Activated naive CD8-positive, alpha-beta T cell treated with anti-CD3 and anti-CD28 coated beads, Interleukin-2, amount 50 U/mL, for 16 hours (primary cell): ENCODE results near the gene MANEA.
A peak's percentile ranks its signal among the peaks of the same experiment; 100 is the strongest.
"Not testable (repeated sequence)": the region's sequence is repeated elsewhere in the genome, so short reads cannot be mapped to it uniquely, and the experiment has no call there.

Experiments used
- DNase-seq: peaks from one replicate; pipeline ENCODE4 v3.0.0-alpha.2; 2020; ENCODE audit warnings: low read depth, low spot score

Gene MANEA, protein sequence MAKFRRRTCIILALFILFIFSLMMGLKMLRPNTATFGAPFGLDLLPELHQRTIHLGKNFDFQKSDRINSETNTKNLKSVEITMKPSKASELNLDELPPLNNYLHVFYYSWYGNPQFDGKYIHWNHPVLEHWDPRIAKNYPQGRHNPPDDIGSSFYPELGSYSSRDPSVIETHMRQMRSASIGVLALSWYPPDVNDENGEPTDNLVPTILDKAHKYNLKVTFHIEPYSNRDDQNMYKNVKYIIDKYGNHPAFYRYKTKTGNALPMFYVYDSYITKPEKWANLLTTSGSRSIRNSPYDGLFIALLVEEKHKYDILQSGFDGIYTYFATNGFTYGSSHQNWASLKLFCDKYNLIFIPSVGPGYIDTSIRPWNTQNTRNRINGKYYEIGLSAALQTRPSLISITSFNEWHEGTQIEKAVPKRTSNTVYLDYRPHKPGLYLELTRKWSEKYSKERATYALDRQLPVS

DNA sequence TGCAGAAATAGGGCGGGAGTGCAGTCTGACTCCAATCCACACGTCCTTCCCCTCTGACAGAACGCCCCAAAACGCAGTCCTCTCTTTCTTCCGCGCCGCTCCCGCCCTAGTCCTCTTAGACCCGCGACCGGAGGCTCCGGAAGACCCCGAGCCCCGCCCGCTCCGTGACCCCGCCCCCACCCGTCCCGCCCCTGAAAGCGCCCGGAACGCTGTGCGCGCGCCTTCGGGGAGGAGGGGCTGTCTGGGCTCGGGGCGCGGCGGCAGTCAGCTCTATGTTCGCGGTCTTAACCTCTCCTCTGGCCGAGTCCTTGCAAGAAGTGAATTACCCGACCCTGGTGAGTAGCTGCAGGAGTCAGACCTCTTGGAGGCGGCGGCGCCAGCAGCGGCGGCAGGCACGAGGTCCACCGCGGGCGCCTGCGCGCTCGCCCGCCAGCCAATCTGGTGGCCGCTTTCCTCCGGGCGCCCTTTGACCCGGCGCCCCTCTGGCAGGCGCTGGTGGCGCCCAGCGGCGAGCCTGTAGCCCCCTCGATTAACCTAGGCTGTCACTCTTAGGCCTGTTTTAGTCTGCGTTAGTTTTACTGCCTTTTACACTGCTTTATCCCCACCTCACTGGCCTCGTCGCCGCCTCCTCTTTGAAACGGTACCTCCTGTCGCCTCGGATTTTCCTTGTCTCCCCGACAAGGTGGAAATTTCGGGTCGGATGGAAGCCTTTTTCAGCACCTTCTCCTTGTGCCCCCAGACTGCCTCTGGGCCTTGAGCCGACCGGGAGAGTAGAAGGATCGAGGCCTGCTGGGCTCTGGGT, at the start of gene MANEA:
TSS of gene MANEA (plus strand) at position 232 of the 802 bp plus-strand sequence. CDS start 8,905 bp downstream, outside the sequence.
- DNase-seq = peak; percentile 44

GRCh38 chr6:95529762-95530161, 47.6 kb upstream of the MANEA start:
- no peak for DNase-seq

- DNase-seq = no peak
Measured at GRCh38 chr6:95530176-95530819, 47.0 kb upstream of the MANEA start.

DNA sequence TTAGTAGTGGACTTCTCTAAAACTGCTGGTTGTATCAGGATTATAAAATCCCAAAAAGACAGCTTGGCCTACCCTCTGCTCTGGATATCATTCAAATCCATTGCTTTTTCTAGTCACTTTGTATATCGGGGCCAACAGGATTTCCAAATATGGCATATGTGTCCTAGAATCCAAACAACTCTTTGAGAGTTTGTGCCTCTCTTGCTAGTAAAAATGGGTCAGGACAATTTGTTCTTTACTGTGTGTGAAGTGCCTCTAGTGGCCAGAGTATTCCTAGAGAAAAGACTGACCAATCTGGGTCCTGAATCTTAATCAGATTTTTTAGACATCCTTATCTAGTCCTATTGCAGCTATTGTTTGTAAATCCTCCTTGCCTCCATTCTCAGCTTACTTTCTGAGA, 33.5 kb upstream of the MANEA start:
- no peak for DNase-seq

DNA sequence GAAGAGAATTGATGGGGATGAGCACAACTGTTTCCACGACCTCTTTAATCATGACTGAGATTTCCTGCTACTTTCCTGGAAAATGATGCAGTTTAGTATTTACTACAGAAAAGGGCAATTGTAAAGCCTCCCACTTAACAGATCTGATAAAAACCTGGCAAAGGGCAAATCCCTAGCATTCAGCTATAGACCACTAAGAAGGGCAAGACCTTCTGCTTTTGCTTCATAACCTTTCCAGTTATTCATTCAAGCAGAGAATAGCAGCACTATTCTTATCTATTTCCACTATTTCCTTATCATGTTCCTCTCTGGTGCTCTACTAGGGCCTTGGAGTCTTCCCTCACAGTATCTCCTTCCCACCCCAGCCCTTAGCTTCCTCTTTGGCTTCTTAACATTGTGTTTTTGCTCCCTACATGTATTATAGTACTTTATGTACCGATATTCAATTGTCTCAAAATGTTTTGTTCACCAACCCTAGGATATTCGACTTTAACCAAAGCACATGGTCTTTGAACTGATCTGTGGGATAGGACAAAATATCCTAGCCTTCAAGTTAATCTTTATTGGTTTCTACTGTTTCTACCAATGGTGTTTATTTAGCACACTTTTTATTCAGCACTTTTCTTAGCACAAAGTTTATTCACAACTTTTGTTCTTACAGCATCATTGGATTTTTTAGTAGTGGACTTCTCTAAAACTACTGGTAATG, 32.7 kb upstream of the MANEA start:
- DNase-seq = no peak

DNA sequence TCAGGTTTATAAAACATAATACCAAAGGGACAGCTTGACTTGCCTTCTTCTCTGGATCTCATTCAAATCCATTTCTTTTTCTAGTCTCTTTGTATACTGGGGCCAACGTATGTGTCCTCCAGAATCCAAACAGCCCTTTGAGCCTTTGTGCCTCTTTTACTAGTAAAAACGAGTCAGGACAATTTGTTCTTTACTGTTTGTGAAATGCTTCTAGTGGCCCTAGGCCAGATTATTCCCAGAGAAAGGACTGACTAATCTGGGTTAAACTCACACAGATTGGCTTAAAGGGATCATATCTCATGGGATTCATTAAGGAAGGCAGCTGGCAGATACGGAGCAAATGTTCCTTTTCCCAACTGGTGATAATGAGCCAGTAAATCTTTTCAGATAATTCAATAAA, 32.1 kb upstream of the MANEA start:
- no peak for DNase-seq

DNA sequence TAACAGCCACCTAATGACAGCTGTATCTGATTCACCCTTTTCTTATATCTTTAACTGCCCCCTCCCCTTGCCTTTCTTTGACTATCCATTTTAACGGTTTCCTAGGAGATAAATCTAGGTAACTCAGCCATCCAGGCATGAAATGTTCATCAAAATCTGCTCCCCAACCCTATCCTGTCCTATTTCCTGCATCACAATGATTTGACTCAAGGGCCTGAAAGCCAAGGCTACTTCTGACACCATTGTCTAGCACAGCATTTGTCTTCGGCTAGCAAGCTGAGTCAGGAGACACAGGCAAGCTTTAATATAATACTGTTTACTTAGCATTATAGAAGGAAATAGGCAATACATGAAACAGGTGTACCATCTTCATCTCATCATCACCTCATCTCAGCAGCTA, 31.6 kb upstream of the MANEA start:
- DNase-seq = no peak

DNA sequence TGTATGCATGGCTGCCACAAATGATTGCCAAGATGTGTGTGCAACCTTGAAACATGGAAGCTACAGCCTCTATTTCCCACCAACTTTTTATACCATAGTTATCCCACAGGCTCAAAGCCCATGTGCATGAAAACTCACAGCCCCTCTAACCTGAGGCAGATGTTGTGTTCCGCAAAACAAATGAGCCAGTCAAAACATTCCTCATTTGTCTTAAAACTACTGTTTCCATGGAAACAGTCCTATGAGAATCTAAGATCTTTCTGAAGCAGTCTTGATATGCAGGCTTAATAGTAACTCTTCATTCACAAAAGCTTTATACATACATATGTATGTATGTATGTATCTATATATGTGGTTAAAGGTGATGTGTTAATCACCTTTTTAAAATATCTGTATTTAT, 31.2 kb upstream of the MANEA start:
- DNase-seq = no peak

- DNase-seq = no peak
Measured at GRCh38 chr6:95547043-95547442, 30.3 kb upstream of the MANEA start.

GRCh38 chr6:95548188-95548786, 29.0 kb upstream of the MANEA start:
- DNase-seq = no peak

- no peak for DNase-seq
Measured at GRCh38 chr6:95551678-95552324, 25.5 kb upstream of the MANEA start.

DNA sequence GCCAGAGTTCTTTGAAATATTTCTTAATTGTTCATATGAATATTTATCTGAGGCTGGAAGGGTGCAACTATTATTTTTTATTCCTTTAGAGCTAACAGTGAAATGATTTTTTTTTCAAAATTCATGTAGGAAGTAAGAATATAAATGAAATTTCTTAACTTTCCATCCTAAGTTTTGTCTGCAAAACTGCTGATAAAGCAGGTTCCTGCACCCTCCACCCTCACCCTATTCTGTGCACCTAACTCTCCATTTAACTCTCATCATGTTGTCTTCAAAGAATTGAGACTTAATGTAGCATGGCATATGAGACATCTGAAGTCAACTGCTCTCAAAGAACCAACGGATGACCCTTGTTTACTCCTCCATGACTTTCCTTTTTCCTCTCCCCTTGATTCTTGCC, 23.5 kb upstream of the MANEA start:
- DNase-seq = no peak

DNA sequence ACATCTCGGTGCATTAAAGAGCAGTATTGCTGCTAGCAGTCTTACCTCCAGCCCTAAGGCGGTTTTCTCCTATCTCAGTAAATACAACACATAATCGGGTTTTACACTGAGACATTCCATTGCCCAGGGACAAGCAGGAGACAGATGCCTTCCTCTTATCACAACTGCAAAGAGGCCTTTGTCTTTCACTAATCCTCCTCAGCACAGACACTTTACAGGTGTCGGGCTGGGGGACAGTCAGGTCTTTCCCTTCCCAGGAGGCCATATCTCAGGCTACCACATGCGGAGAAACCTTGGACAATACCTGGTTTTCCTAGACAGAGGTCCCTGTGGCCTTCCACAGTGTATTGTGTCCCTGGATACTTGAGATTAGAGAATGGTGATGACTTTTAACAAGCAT, 16.4 kb upstream of the MANEA start:
- DNase-seq = not testable (repeated sequence)

DNA sequence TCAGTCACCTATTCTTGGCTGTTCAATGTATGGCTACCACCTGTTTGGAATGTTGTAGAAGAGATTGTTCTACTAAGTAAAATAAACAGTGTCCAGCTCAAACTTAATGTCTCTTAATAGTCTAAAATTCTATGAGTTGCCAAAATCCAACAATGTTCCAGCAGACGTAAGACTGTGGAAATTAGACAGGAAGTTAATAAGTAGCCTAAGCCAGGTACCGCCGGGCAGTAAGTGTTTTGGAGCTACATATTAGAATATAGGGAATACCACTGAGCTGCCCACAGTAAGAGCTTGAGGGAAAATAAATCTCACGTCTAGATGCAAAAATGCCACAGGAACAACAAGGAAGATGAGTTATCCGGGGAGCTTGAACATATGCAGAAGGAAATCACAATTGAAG, 7.8 kb upstream of the MANEA start:
- no peak for DNase-seq

GRCh38 chr6:95572098-95572497, 5.2 kb upstream of the MANEA start:
- no peak for DNase-seq

GRCh38 chr6:95574811-95575210, 2.5 kb upstream of the MANEA start:
- no peak for DNase-seq

GRCh38 chr6:95576218-95576997, 927 bp upstream of the MANEA start:
- DNase-seq = no peak

GRCh38 chr6:95576998-95577303, 384 bp upstream of the MANEA start:
- DNase-seq = no peak

- no peak for DNase-seq
Measured at GRCh38 chr6:95578106-95578410, 723 bp downstream of the MANEA start.

GRCh38 chr6:95581073-95581472, 3.7 kb downstream of the MANEA start:
- DNase-seq = no peak
